GM12892 (cell line): ENCODE measurements around the gene SLC3A2.

Experiments used
- POLR2AphosphoS5 ChIP-seq: IDR thresholded peaks from 2 replicates; pipeline ENCODE4 v1.6.1; 2011; ENCODE audit warnings: low read depth, low read length, control low read depth
- TAF1 ChIP-seq: IDR thresholded peaks from 2 replicates; pipeline ENCODE4 v1.6.1; 2011; ENCODE audit warnings: low read depth, mild to moderate bottlenecking, control low read depth, low read length, borderline replicate concordance

GRCh38 chr11:62918531-62918930, 37.8 kb downstream of the SLC3A2 start:
- TF ChIP-seq POLR2AphosphoS5: no peak
- no peak for TF ChIP-seq TAF1
